Measurements from ENCODE around the gene INTS7.

- TF ChIP-seq CTCF (IDR thresholded peaks at IDR 0.05; ENCODE audit: poor library complexity) (no peak), EZH2 (IDR thresholded peaks at IDR 0.05; ENCODE audit: borderline replicate concordance) (no peak)
Measured at GRCh38 chr1:211938561-211938997, 96.8 kb downstream of the INTS7 start.
